Measurements from ENCODE around the gene CARD8. TPM values are rescaled to one million over a fixed set of nuclear protein-coding genes. Genes with fewer than 3 reads are reported as not detected.
"Not testable (repeated sequence)": the region's sequence is repeated elsewhere in the genome, so short reads cannot be mapped to it uniquely, and the experiment has no call there.

CARD8 gene
- 78.5 and 116 TPM in 2 replicates for total RNA-seq

- peak; percentile 87 for DNase-seq (ENCODE audit: extremely low read depth, low read depth, low spot score)
Measured at GRCh38 chr19:48255376-48256303, at the start of gene CARD8. Gene CARD8, minus strand, starts transcription at chr19:48255912. Its CDS starts 14,892 bp downstream, at chr19:48241020.

GRCh38 chr19:48303866-48304265, 48.2 kb upstream of the CARD8 start:
- DNase-seq (ENCODE audit: extremely low read depth, low read depth, low spot score) = no peak

- DNase-seq (ENCODE audit: extremely low read depth, low read depth, low spot score) = no peak
Measured at GRCh38 chr19:48303367-48303766, 47.7 kb upstream of the CARD8 start.

- no peak for DNase-seq (ENCODE audit: extremely low read depth, low read depth, low spot score)
Measured at GRCh38 chr19:48302600-48302959, 46.9 kb upstream of the CARD8 start.

- DNase-seq (ENCODE audit: extremely low read depth, low read depth, low spot score) = no peak
Measured at GRCh38 chr19:48301886-48302599, 46.3 kb upstream of the CARD8 start.

GRCh38 chr19:48297975-48298374, 42.3 kb upstream of the CARD8 start:
- DNase-seq (ENCODE audit: extremely low read depth, low read depth, low spot score) = no peak

GRCh38 chr19:48296963-48297734, 41.4 kb upstream of the CARD8 start:
- no peak for DNase-seq (ENCODE audit: extremely low read depth, low read depth, low spot score)

GRCh38 chr19:48295458-48295857, 39.7 kb upstream of the CARD8 start:
- DNase-seq (ENCODE audit: extremely low read depth, low read depth, low spot score) = no peak

GRCh38 chr19:48292798-48293197, 37.1 kb upstream of the CARD8 start:
- DNase-seq (ENCODE audit: extremely low read depth, low read depth, low spot score) = no peak

- DNase-seq (ENCODE audit: extremely low read depth, low read depth, low spot score) = not testable (repeated sequence)
Measured at GRCh38 chr19:48291489-48291815, 35.7 kb upstream of the CARD8 start.

- DNase-seq (ENCODE audit: extremely low read depth, low read depth, low spot score) = no peak
Measured at GRCh38 chr19:48290771-48291488, 35.2 kb upstream of the CARD8 start.

- DNase-seq (ENCODE audit: extremely low read depth, low read depth, low spot score) = no peak
Measured at GRCh38 chr19:48290401-48290770, 34.7 kb upstream of the CARD8 start.

GRCh38 chr19:48287748-48288147, 32.0 kb upstream of the CARD8 start:
- DNase-seq (ENCODE audit: extremely low read depth, low read depth, low spot score) = no peak

GRCh38 chr19:48284896-48285295, 29.2 kb upstream of the CARD8 start:
- DNase-seq (ENCODE audit: extremely low read depth, low read depth, low spot score) = no peak

- DNase-seq (ENCODE audit: extremely low read depth, low read depth, low spot score) = no peak
Measured at GRCh38 chr19:48283908-48284307, 28.2 kb upstream of the CARD8 start.

GRCh38 chr19:48279747-48280146, 24.0 kb upstream of the CARD8 start:
- no peak for DNase-seq (ENCODE audit: extremely low read depth, low read depth, low spot score)

- DNase-seq (ENCODE audit: extremely low read depth, low read depth, low spot score) = no peak
Measured at GRCh38 chr19:48274938-48275337, 19.2 kb upstream of the CARD8 start.

GRCh38 chr19:48274173-48274572, 18.5 kb upstream of the CARD8 start:
- no peak for DNase-seq (ENCODE audit: extremely low read depth, low read depth, low spot score)

- no peak for DNase-seq (ENCODE audit: extremely low read depth, low read depth, low spot score)
Measured at GRCh38 chr19:48271531-48272151, 15.9 kb upstream of the CARD8 start.

GRCh38 chr19:48269617-48270026, 13.9 kb upstream of the CARD8 start:
- DNase-seq (ENCODE audit: extremely low read depth, low read depth, low spot score) = not testable (repeated sequence)
